NCI-H510A treated with DMSO at 0.1 percent for 48 hours (cell line): ENCODE measurements around the gene CRACDL.
"Not testable (repeated sequence)": the region's sequence is repeated elsewhere in the genome, so short reads cannot be mapped to it uniquely, and the experiment has no call there.

Experiments
- DNase-seq: peaks from one replicate; lab custom pipeline; 2025; lab: John Stamatoyannopoulos, UW

Gene CRACDL

GRCh38 chr2:98907966-98908905 is 27.8 kb downstream of the CRACDL start:
- DNase-seq = peak; percentile 23

GRCh38 chr2:98907385-98907784 is 28.6 kb downstream of the CRACDL start:
- DNase-seq = no peak

- peak; percentile 75 for DNase-seq
Measured at GRCh38 chr2:98903767-98904485, 32.1 kb downstream of the CRACDL start.

GRCh38 chr2:98903064-98903355 is 33.0 kb downstream of the CRACDL start:
- no peak for DNase-seq

GRCh38 chr2:98902209-98903063 is 33.6 kb downstream of the CRACDL start:
- DNase-seq = no peak

GRCh38 chr2:98901702-98902101 is 34.3 kb downstream of the CRACDL start:
- no peak for DNase-seq

GRCh38 chr2:98901291-98901690 is 34.7 kb downstream of the CRACDL start:
- no peak for DNase-seq

- DNase-seq = no peak
Measured at GRCh38 chr2:98900721-98901120, 35.3 kb downstream of the CRACDL start.

- DNase-seq = not testable (repeated sequence)
Measured at GRCh38 chr2:98899703-98900078, 36.3 kb downstream of the CRACDL start.

- peak; percentile 39 for DNase-seq
Measured at GRCh38 chr2:98899041-98899702, 36.9 kb downstream of the CRACDL start.

- DNase-seq = no peak
Measured at GRCh38 chr2:98898423-98898841, 37.6 kb downstream of the CRACDL start.

- DNase-seq = no peak
Measured at GRCh38 chr2:98897746-98898145, 38.3 kb downstream of the CRACDL start.

- no peak for DNase-seq
Measured at GRCh38 chr2:98896944-98897343, 39.1 kb downstream of the CRACDL start.

GRCh38 chr2:98896416-98896815 is 39.6 kb downstream of the CRACDL start:
- DNase-seq = no peak

GRCh38 chr2:98895901-98896300 is 40.1 kb downstream of the CRACDL start:
- DNase-seq = no peak

GRCh38 chr2:98895221-98895620 is 40.8 kb downstream of the CRACDL start:
- DNase-seq = no peak

- DNase-seq = no peak
Measured at GRCh38 chr2:98894331-98895000, 41.6 kb downstream of the CRACDL start.

- DNase-seq = no peak
Measured at GRCh38 chr2:98893911-98894321, 42.1 kb downstream of the CRACDL start.

GRCh38 chr2:98892871-98893270 is 43.2 kb downstream of the CRACDL start:
- no peak for DNase-seq

GRCh38 chr2:98891591-98891990 is 44.4 kb downstream of the CRACDL start:
- DNase-seq = no peak

GRCh38 chr2:98886066-98886554 is 49.9 kb downstream of the CRACDL start:
- no peak for DNase-seq
